GM18907 (cell line): ENCODE results near the gene SEMA3E.

Experiments used
- ATAC-seq: cut with Tn5 transposase; IDR thresholded peaks from one replicate; pipeline ENCODE4 v1.9.1; 2021; ENCODE audit warnings: mild to moderate bottlenecking, moderate library complexity; ENCODE audit not compliant: unreplicated experiment

Gene SEMA3E

DNA sequence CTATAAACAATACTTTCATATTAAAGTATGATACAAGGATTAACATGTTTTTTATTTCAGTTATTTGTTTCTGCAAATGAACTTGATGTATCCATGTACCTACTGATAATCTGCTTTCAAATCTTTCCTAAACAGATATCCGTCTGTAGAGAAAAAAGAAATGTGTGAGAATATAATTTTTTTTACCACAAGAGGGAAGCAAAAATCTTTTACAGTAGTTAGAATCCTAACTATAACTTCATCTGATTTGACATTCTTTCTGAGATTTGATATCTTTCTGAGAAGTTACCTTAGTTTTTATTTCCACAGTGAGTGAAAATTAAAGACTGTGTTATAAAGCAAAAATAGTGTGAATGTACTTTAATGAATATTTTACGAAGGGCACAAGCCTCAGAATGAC lies 282.3 kb downstream of the SEMA3E start:
- no peak for ATAC-seq

DNA sequence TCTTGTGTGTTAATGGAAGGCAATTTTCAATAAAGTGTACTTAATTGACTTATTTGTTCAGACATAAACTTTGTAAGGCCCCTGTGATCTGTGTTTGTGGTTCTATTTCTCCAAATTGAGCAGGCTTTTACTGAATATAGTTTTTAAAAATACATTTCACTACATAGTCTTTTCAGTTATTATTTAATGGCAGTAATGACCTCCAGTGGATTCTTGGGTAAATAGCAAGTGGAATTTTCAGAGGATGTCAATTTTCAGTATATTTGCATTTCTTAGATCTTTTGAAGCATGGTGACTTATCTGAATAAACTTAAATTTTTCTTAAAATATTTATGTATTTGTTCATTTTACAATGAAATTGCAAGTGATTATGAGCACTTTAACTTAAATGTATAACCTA lies 283.2 kb downstream of the SEMA3E start:
- ATAC-seq: no peak

DNA sequence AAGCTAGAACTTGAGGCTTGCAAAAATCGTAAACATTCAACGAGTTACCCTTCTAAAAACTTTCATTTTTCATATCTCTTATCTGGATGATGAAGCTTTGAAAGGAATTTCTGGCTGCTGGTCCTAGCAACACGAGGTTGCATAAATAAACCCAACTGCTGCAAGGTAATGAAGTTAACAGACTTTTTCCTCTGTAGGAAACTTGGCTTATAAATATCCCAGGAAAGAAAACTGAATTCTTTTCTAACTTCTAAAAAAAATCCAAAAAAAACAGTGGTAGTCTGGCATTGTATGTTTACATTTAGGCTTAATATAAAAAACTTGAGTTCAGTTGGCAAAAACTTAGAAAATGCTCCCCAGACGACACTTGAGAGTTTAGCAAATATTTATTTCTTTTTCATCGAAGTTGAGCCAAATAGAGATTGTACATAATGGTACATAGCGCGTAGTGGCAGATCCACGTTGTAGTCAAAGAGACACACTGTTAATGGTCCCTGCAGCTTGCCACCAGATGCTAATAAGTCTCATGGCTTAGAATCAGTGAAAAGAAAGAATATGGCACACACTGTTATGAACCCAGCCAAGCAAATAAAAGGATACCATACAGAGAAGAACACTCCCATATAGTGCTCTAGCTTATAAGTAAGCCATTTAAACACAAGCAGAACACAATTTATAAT lies 285.9 kb downstream of the SEMA3E start:
- ATAC-seq: no peak

DNA sequence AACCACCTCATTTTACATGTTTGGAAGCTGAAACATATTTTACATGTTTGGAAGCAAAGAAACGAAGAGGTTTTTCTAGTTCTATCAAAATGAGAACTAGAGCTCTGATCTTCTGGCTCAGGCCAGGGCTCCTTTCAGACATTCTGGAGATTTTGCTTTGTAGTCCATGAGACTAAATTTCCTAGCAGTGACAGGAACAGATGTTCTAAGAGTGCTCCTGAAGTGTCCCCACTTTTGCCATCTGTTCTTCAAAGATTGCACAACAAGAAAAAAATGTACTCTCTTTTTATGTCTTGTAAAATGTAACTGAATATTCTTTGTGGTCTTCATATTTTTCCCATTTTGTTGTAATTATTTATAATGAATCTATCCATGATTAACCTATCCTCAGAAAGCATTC lies 289.8 kb downstream of the SEMA3E start:
- ATAC-seq: no peak

DNA sequence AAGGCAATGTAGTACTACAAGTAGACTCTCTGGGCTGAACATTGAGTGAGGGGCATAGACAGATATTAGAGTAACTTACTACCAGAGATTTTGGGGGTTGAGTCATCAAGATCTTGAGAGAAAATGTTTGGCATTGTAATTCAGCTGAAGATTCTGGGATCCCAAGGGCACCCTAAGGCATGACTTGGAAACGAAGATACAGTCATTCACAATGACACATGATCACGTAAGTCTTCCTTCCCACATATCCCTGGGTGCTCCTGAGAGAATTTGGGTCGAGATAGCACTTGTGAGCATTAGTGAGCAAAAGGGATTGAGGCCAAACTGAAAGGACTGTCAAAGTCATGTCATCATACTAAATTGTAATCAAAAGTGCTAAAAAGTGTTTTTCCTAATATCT lies 293.8 kb downstream of the SEMA3E start:
- no peak for ATAC-seq

GRCh38 chr7:83347945-83348444 lies 300.9 kb downstream of the SEMA3E start:
- ATAC-seq: no peak

DNA sequence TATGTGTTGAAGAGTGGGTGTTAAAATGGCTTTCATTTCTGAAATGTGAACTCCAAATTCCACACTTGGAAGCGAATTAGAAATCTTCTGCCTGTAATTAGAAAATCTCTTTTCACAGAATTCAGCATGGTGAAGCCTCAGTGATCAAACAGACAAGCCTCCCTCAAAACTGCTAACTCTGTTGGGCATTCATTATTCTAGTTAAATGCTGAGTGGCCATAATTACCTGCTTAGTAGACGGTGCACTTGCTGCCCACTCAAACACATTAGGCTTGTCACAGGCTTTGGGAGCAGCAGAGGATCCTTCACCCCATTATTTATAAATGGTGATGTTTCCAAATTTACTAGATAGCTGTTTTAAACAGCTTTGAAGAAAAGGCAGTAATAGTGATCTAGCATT lies 309.0 kb downstream of the SEMA3E start:
- no peak for ATAC-seq

GRCh38 chr7:83338277-83338950 lies 310.5 kb downstream of the SEMA3E start:
- ATAC-seq: no peak

DNA sequence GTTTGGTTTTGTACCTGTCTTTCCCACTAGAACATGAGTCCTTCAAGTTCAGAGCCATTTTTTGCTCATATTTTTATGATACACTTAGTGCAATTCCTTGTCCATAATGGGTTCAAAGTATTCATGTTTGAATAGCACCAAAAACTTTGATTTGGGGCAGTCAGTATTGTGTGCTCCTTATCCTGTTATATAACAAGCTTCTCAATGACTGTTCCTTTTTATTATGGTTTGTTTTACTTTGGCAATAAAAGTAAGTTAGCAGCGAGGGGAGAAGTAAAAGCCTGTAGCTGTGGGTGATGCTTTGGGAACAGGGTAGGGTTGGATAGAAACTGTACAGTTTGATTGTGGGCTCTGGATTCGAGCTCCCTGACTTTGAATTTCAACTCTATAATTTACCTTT lies 311.9 kb downstream of the SEMA3E start:
- no peak for ATAC-seq

DNA sequence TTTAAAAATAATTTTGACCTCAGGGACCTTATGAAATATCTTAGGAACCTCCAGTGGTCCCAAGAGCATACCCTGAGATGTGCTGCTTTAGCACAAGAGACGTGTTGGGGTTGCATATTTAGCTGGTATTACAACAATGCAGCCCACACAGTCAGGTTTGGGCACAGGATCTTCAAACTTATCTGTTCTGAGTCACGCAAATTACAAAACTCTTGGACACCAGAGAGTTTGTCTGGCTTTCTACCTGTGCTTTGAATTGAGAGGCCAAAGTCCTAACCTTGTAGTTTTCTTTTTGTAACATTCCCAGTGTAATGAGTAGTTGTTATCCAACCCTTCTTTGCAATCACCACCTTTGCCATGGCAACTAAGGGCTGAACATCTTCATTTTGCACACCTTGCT lies 322.7 kb downstream of the SEMA3E start:
- no peak for ATAC-seq

DNA sequence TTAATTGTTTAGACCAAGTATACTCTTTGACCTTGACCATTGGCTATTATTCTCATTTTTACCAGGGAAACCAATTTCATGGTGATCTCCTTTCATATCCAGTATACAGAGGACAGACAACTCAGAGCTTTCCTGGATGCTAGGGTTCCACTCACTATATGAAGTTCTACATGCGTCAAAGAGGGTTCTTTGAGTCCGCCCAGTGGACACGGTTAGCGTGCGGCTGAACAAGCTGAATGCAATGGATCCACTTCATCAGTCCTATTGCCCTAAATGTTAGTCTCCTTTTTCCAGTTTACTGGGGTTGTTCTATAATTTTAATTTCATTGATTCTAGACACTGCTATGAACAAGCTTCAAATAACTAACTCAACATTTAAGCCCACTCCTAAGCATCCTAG lies 323.9 kb downstream of the SEMA3E start:
- no peak for ATAC-seq

GRCh38 chr7:83324596-83324995 lies 324.3 kb downstream of the SEMA3E start:
- no peak for ATAC-seq

DNA sequence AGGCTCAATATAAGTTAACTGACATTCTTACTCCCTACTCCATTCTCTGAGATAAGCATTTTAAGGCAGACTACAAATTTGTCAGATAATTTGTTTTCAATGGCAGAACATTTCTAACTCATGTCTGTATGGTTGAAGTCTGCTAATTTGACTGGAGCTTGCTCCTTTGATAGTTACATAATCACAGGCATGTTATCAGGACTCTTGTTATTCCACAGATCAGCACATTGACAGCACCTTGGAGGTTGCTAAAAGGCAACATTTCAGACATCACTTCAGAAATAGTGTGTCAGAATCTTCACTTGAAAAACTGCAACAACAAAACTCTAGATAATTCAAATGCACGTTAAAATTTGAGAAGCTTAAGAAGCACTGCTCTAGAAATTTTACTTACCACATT lies 327.9 kb downstream of the SEMA3E start:
- no peak for ATAC-seq

- no peak for ATAC-seq
Observed at GRCh38 chr7:83313931-83314330, 335.0 kb downstream of the SEMA3E start.
